IMR-90 (cell line): ENCODE data around the gene QKI. TPM values are rescaled to one million over a fixed set of nuclear protein-coding genes. Genes with fewer than 3 reads are reported as not detected.

ENCODE experiments used
- ATAC-seq: fragments of 200-7000 bp; cut with Tn5 transposase; 2 replicates; pipeline ENCODE4 v1.9.1; 2020; ENCODE audit warnings: low read depth, mild to moderate bottlenecking, moderate library complexity
- BruUV-seq: library from RNA; stranded (reverse); fragments of 400-500 nt; replicated peaks from 2 replicates; lab custom pipeline; 2021; lab: Mats Ljungman, UMichigan
- CTCF ChIA-PET: fragments of 300-600 bp; formaldehyde crosslinking; extraction: SDS; loops from one replicate; lab custom pipeline; 2021; ENCODE audit warnings: antibody characterized with exemption; lab: Yijun Ruan, JAX
- POLR2A ChIA-PET: fragments of 300-600 bp; sonication (Branson Sonifier 250); formaldehyde crosslinking; loops from one replicate; lab custom pipeline; 2022; ENCODE audit warnings: antibody characterized with exemption; ENCODE audit not compliant: unreplicated experiment; lab: Charles Lee
- DNase-seq: peaks from one replicate; pipeline ENCODE4 v3.0.0; 2013
- H2AFZ ChIP-seq: replicated peaks from 2 replicates; pipeline ENCODE3; 2013; ENCODE audit warnings: low read length, mild to moderate bottlenecking; ENCODE audit not compliant: poor library complexity
- H2AK5ac ChIP-seq: 2 replicates; pipeline ENCODE4 v1.6.1; 2013; ENCODE audit warnings: low read depth, low read length, inconsistent platforms
- H2AK9ac ChIP-seq: replicated peaks from 2 replicates; pipeline ENCODE3; 2013; ENCODE audit warnings: mild to moderate bottlenecking, low read depth, low read length, moderate library complexity; ENCODE audit not compliant: poor library complexity
- H2BK120ac ChIP-seq: 2 replicates; pipeline ENCODE4 v1.6.1; 2013; ENCODE audit warnings: low read depth, low read length, inconsistent platforms
- H2BK15ac ChIP-seq: 3 replicates; pipeline ENCODE4 v1.6.1; 2013; ENCODE audit warnings: low read depth, low read length, inconsistent platforms
- H2BK20ac ChIP-seq: 2 replicates; pipeline ENCODE4 v1.6.1; 2013; ENCODE audit warnings: low read depth, mild to moderate bottlenecking, inconsistent platforms, low read length, moderate library complexity
- H2BK5ac ChIP-seq: 2 replicates; pipeline ENCODE4 v1.6.1; 2013; ENCODE audit warnings: mild to moderate bottlenecking, low read depth, low read length, inconsistent platforms; ENCODE audit not compliant: poor library complexity, severe bottlenecking
- H3K14ac ChIP-seq: replicated peaks from 2 replicates; pipeline ENCODE4 v1.6.1; 2013; ENCODE audit warnings: low read depth, low read length, inconsistent platforms
- H3K18ac ChIP-seq: 2 replicates; pipeline ENCODE4 v1.6.1; 2013; ENCODE audit warnings: low read depth, low read length, control low read depth
- H3K23ac ChIP-seq: 2 replicates; pipeline ENCODE4 v1.6.1; 2013; ENCODE audit warnings: low read depth, low read length, inconsistent platforms
- H3K27ac ChIP-seq: 2 replicates; pipeline ENCODE4 v1.5.1; 2013; ENCODE audit warnings: mild to moderate bottlenecking, control low read depth, low read length; ENCODE audit not compliant: insufficient read depth
- H3K27me3 ChIP-seq: 2 replicates; pipeline ENCODE4 v1.6.1; 2013; ENCODE audit warnings: low read length; ENCODE audit not compliant: control insufficient read depth, insufficient read depth
- H3K36me3 ChIP-seq: 2 replicates; pipeline ENCODE4 v1.6.1; 2013; ENCODE audit warnings: low read length, mixed read lengths; ENCODE audit not compliant: control insufficient read depth, insufficient read depth
- H3K4ac ChIP-seq: 2 replicates; pipeline ENCODE4 v1.6.1; 2013; ENCODE audit warnings: low read depth, low read length, inconsistent platforms
- H3K4me1 ChIP-seq: 2 replicates; pipeline ENCODE4 v1.6.1; 2013; ENCODE audit warnings: low read length, mixed read lengths; ENCODE audit not compliant: control insufficient read depth, insufficient read depth
- H3K4me2 ChIP-seq: 2 replicates; pipeline ENCODE4 v1.6.1; 2013; ENCODE audit warnings: low read depth, mild to moderate bottlenecking, control low read depth, low read length, moderate library complexity
- H3K4me3 ChIP-seq: 2 replicates; pipeline ENCODE4 v1.5.1; 2013; ENCODE audit warnings: low read depth, mild to moderate bottlenecking, control low read depth, low read length, moderate library complexity; ENCODE audit not compliant: insufficient read depth
- H3K56ac ChIP-seq: 2 replicates; pipeline ENCODE4 v1.6.1; 2013; ENCODE audit warnings: low read length, inconsistent platforms; ENCODE audit not compliant: insufficient read depth; ENCODE audit errors: extremely low read depth
- H3K79me1 ChIP-seq, 2 experiments: 2 replicates each; pipeline ENCODE4 v1.6.1; 2013; ENCODE audit warnings: low read length in 2 of 2, inconsistent platforms in 1 of 2, low read depth in 1 of 2
- H3K9ac ChIP-seq: 2 replicates; pipeline ENCODE4 v1.6.1; 2013; ENCODE audit warnings: low read depth, low read length, control low read depth
- H3K9me1 ChIP-seq: 2 replicates; pipeline ENCODE4 v1.6.1; 2013; ENCODE audit warnings: low read length, inconsistent platforms; ENCODE audit not compliant: insufficient read depth
- H3K9me3 ChIP-seq: 2 replicates; pipeline ENCODE4 v1.6.1; 2013; ENCODE audit warnings: low read length; ENCODE audit not compliant: control insufficient read depth, insufficient read depth
- H4K20me1 ChIP-seq: 2 replicates; pipeline ENCODE4 v1.6.1; 2013; ENCODE audit warnings: low read length, inconsistent platforms; ENCODE audit not compliant: insufficient read depth
- H4K5ac ChIP-seq: 2 replicates; pipeline ENCODE4 v1.6.1; 2013; ENCODE audit warnings: mild to moderate bottlenecking, low read depth, low read length, control low read depth
- H4K8ac ChIP-seq, 2 experiments: 2 replicates each; pipeline ENCODE4 v1.6.1; 2013; ENCODE audit warnings: low read depth in 2 of 2, low read length in 2 of 2, control low read depth in 1 of 2, inconsistent platforms in 1 of 2
- H4K91ac ChIP-seq: 2 replicates; pipeline ENCODE4 v1.6.1; 2013; ENCODE audit warnings: low read depth, low read length, inconsistent platforms; ENCODE audit not compliant: insufficient read depth
- CTCF ChIP-seq: conservative IDR thresholded peaks from 2 replicates; pipeline ENCODE4 v1.5.1; 2012; ENCODE audit warnings: mild to moderate bottlenecking, low read depth, low read length, improper control_type of control experiment
- USF2 ChIP-seq: fragments of 150-350 bp; IDR thresholded peaks from 2 replicates; pipeline ENCODE4 v1.6.1; 2017; ENCODE audit warnings: mild to moderate bottlenecking, antibody characterized with exemption, low read length, low read depth
- WGBS, 2 experiments: methylation state at CpG; one replicate each; pipeline versions ENCODE4 v1.1.5 to v1.1.7; 2013; ENCODE audit warnings: missing lambda C conversion rate in 2 of 2; ENCODE audit not compliant: insufficient read length in 1 of 2; ENCODE audit errors: extremely low coverage in 2 of 2; 5-methylcytosine and 5-hydroxymethylcytosine counted together
- dilution Hi-C: fragments of 300-500 bp; cut with HindIII; formaldehyde crosslinking; loops from one replicate; pipeline ENCODE4 v1.14.3; 2018; ENCODE audit warnings: low sequenced_read_pairs; ENCODE audit not compliant: unreplicated experiment
- in situ Hi-C: fragments of 300-500 bp; cut with MboI; formaldehyde crosslinking; loops from 3 replicates; pipeline ENCODE4 v1.14.3; 2019; ENCODE audit warnings: low sequenced_read_pairs, inconsistent platforms, mixed read lengths
- intact Hi-C: fragments of 100-400 bp; cut with micrococcal nuclease; formaldehyde crosslinking; loops from 2 replicates; pipeline ENCODE4 v1.10.0; 2022
- polyA plus RNA-seq, 3 experiments: library from polyadenylated mRNA; depleted of rRNA; stranded (reverse); fragments of >200 nt; gene quantifications; 2 replicates each; pipeline ENCODE4 v1.2.3, GENCODE V29; 2012; ENCODE audit warnings: low replicate concordance in 1 of 3
- total RNA-seq: library from RNA; depleted of rRNA; stranded (reverse); fragments of >200 nt; gene quantifications from 2 replicates; pipeline ENCODE4 v1.2.3, GENCODE V29; 2012

The QKI gene
- total and polyA plus RNA-seq, 2 of the 4 experiments (the other 2 are of a cell fraction): 112 to 232 TPM

GRCh38 chr6:163420289-163420614 is 5.7 kb downstream of the QKI start:
- H3K4me3 ChIP-seq: no peak overlapping the region
- intact Hi-C loops: no loop called here
- no peak overlapping the region for H4K8ac ChIP-seq

More at GRCh38 chr6:163420289-163420614, 5.7 kb downstream of the QKI start:
- Histone ChIP-seq H4K91ac (no peak overlapping the region), H2BK120ac (no peak overlapping the region), H2BK15ac (no peak overlapping the region), H2AK9ac (no peak overlapping the region), H3K9me1 (peaks cover 3% of the 10 kb centered on the region; the same call in 1 of the 2 replicates), H3K4me1 (peaks cover 11% of the 10 kb centered on the region), H3K4me2 (peak overlapping the region; percentile 27), H4K5ac (no peak overlapping the region), H2AK5ac (no peak overlapping the region), H3K4ac (no peak overlapping the region), H3K9me3 (no peaks in the 10 kb centered on the region), H3K56ac (no peak overlapping the region), H3K18ac (no peak overlapping the region), H3K79me1 (peaks cover 5 to 18% of the 10 kb centered on the region in 2 experiments; a peak in 3 of 4 replicates), H3K14ac (no peak overlapping the region), H3K23ac (no peak overlapping the region), H2AFZ (no peak overlapping the region), H2BK20ac (no peak overlapping the region), H3K36me3 (no peaks in the 10 kb centered on the region), H3K27me3 (no peaks in the 10 kb centered on the region), H3K27ac (no peak overlapping the region), H3K9ac (peak overlapping the region; percentile 18; the same call in 1 of the 2 replicates), H2BK5ac (peak overlapping the region; percentile 50), H4K20me1 (peaks cover 62% of the 10 kb centered on the region)
- no peak for TF ChIP-seq USF2
- no peak for TF ChIP-seq CTCF
- BruUV-seq: no TSS peak
- ATAC-seq: no peak
- DNase-seq: no peak
- ChIA-PET CTCF (interaction anchor here (0.6 kb wide), 1 partner anchor 1048 kb away, joined by 3 read pairs; no protein-coding TSS in a partner anchor), POLR2A (no interaction called here)
- WGBS, 2 experiments: no CpG with 5 or more reads among the region's 2 CpGs
- dilution Hi-C loops: no loop called here
- in situ Hi-C loops: loop anchor here (5.0 to 25.0 kb wide), 2 partner anchors 452 to 2008 kb away; no protein-coding TSS in a partner anchor
